A549 (cell line): ENCODE results near the gene DHX35. TPM values are rescaled to one million over a fixed set of nuclear protein-coding genes. Genes with fewer than 3 reads are reported as not detected.
A peak's percentile ranks its signal among the peaks of the same experiment; 100 is the strongest.

Experiments
- ATAC-seq, 2 experiments: fragments of 200-7000 bp in 1 of 2; fragments of >200 bp in 1 of 2; cut with Nextera tagmentation in 1 of 2; cut with Tn5 transposase in 1 of 2; 3 replicates each; pipeline versions ENCODE4 v1.8.0 to v1.9.1; 2018 to 2020; ENCODE audit warnings: mild to moderate bottlenecking in 1 of 2, moderate library complexity in 1 of 2
- CTCF ChIA-PET: fragments of 300-600 bp; sonication (Branson Sonifier 250); formaldehyde crosslinking; extraction: SDS; loops from one replicate; lab custom pipeline; 2021; ENCODE audit warnings: antibody characterized with exemption, inconsistent platforms; lab: Yijun Ruan, JAX
- POLR2A ChIA-PET: fragments of 350-600 bp; formaldehyde crosslinking; extraction: SDS; loops from one replicate; lab custom pipeline; 2021; ENCODE audit warnings: antibody characterized with exemption, inconsistent platforms; lab: Yijun Ruan, JAX
- DNase-seq, 2 experiments: peaks; one replicate each; pipeline versions ENCODE4 v3.0.0 to v3.0.0-alpha.2; 2011 to 2016; ENCODE audit warnings: low read depth in 1 of 2, low spot score in 1 of 2
- FAIRE-seq: peaks from 2 replicates; lab custom pipeline; 2011; peaks lifted over from hg19 to GRCh38; lab: Jason Lieb, UNC
- H3K27ac ChIP-seq, 2 experiments: fragments of >200 bp; sonication (Bioruptor Twin); formaldehyde crosslinking; 3 replicates each; pipeline ENCODE4 v1.5.1; 2016 to 2017
- H3K4me1 ChIP-seq: fragments of >200 bp; sonication (Bioruptor Twin); formaldehyde crosslinking; 3 replicates; pipeline ENCODE4 v1.6.1; 2016
- H3K4me2 ChIP-seq: fragments of >200 bp; sonication (Bioruptor Twin); formaldehyde crosslinking; 3 replicates; pipeline ENCODE4 v1.6.1; 2016
- H3K4me3 ChIP-seq: fragments of >200 bp; sonication (Bioruptor Twin); formaldehyde crosslinking; 3 replicates; pipeline ENCODE4 v1.5.1; 2016
- H3K9me3 ChIP-seq: fragments of >200 bp; sonication (Bioruptor Twin); formaldehyde crosslinking; 3 replicates; pipeline ENCODE4 v1.6.1; 2016
- BHLHE40 ChIP-seq: IDR thresholded peaks from 2 replicates; pipeline ENCODE4 v1.6.1; 2012; ENCODE audit warnings: low read depth, low read length, inconsistent platforms
- CBX8 ChIP-seq: fragments of 200-600 bp; sonication (generic); IDR thresholded peaks from 2 replicates; pipeline ENCODE4 v1.6.1; 2016
- ELK1 ChIP-seq: fragments of 150-350 bp; IDR thresholded peaks from 2 replicates; pipeline ENCODE4 v1.6.1; 2014; ENCODE audit warnings: low read depth, mild to moderate bottlenecking, low read length
- EP300 ChIP-seq, 2 experiments: fragments of >200 bp; sonication (Bioruptor Twin); formaldehyde crosslinking; IDR thresholded peaks; 2 replicates in 1 of 2; 3 replicates in 1 of 2; pipeline ENCODE4 v1.6.1; 2016 to 2017
- HDAC2 ChIP-seq: fragments of 200-600 bp; sonication (generic); IDR thresholded peaks from 2 replicates; pipeline ENCODE4 v1.6.1; 2016
- HOXB13 ChIP-seq: fragments of 250-450 bp; sonication (Bioruptor Pico); IDR thresholded peaks from 2 replicates; pipeline ENCODE4 v1.5.0; 2020; ENCODE audit warnings: low read depth, mild to moderate bottlenecking, moderate library complexity
- HOXB5 ChIP-seq: fragments of 250-450 bp; sonication (Bioruptor Pico); IDR thresholded peaks from 2 replicates; pipeline ENCODE4 v1.5.0; 2020; ENCODE audit warnings: mild to moderate bottlenecking, moderate library complexity
- KDM1A ChIP-seq: fragments of 200-600 bp; sonication (generic); IDR thresholded peaks from 2 replicates; pipeline ENCODE4 v1.6.1; 2016; ENCODE audit warnings: low read depth, mild to moderate bottlenecking
- MAFK ChIP-seq: fragments of 450-650 bp; IDR thresholded peaks from 2 replicates; pipeline ENCODE4 v1.6.1; 2014; ENCODE audit not compliant: partially characterized antibody
- MAX ChIP-seq: IDR thresholded peaks from 2 replicates; pipeline ENCODE4 v1.6.1; 2012
- NFE2L2 ChIP-seq: fragments of 150-350 bp; conservative IDR thresholded peaks from 2 replicates; pipeline ENCODE4 v1.6.1; 2014; ENCODE audit warnings: low read length
- NR3C1 ChIP-seq: fragments of >200 bp; sonication (Bioruptor Twin); formaldehyde crosslinking; IDR thresholded peaks from 3 replicates; pipeline ENCODE4 v1.6.1; 2017
- POLR2AphosphoS2 ChIP-seq: conservative IDR thresholded peaks from 2 replicates; pipeline ENCODE4 v1.6.1; 2012; ENCODE audit warnings: low read length, improper control_type of control experiment, inconsistent platforms
- RFX5 ChIP-seq: fragments of 450-650 bp; IDR thresholded peaks from 2 replicates; pipeline ENCODE4 v1.7.1; 2014; ENCODE audit warnings: antibody characterized with exemption, mild to moderate bottlenecking, moderate library complexity
- SMC3 ChIP-seq: fragments of >200 bp; sonication (Bioruptor Twin); formaldehyde crosslinking; IDR thresholded peaks from 3 replicates; pipeline ENCODE4 v1.6.1; 2018; ENCODE audit warnings: inconsistent platforms
- ZC3H11A ChIP-seq: fragments of 450-650 bp; IDR thresholded peaks from 2 replicates; pipeline ENCODE4 v1.6.1; 2014; ENCODE audit warnings: antibody characterized with exemption, mild to moderate bottlenecking
- WGBS: methylation state at CpG from one replicate; pipeline ENCODE4 v1.1.6; 2017; ENCODE audit errors: missing lambda C conversion rate; 5-methylcytosine and 5-hydroxymethylcytosine counted together
- polyA plus RNA-seq, 4 experiments: library from polyadenylated mRNA; depleted of rRNA in 3 of 4; stranded (reverse); fragments of >200 nt; fragmentation: RNase III in 1 of 4; extraction: RNeasy Plus Mini Kit Qiagen cat#74134 plus additional on column Dnase treatment in 1 of 4; gene quantifications; 2 replicates in 3 of 4; 3 replicates in 1 of 4; pipeline ENCODE4 v1.2.3, GENCODE V29; 2011 to 2017
- TF ChIP-seq, protein P1 (sequence below): IDR thresholded peaks from 2 replicates; pipeline ENCODE4 v1.6.1; 2012

Gene DHX35
- polyA plus RNA-seq, 2 of the 4 experiments (the other 2 are of a cell fraction), result 7.7 to 13.8 TPM

DNA sequence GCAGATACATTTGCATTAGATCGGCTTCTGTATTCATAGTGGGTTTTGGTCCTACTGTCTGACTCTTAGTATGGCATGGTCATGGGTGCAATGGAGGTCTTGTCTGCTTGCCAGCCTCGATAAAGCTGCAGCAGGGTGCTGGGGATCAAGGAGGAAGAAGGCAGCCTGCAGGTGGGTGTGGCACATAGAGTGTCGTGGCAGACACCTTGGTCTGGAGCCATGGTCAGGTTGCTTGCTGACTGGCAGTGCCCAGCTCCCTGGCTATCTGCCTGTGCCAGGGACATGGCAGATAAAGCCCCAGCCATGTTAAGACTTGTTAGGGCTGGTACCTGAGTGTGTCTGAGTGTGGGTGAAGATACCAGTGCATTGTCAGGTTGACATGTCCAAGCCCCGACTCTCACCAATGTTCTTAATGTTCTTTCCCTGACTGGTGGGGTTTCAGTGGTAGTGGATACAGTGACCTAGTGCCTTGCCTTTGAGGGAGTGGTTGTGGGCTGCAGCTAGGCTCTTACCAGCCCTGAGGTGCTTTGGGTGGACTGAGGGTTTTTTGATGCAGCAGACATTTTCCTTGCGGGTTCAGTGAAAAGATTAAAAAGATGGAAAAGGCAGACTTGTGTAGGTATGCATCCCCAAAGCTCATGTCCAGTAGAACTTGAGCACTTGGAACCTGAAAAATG lies 34.1 kb upstream of the DHX35 start:
- ChIA-PET POLR2A (interaction anchor here (1.1 to 3.6 kb wide), 2 partner anchors 34 to 180 kb away, joined by 6 to 34 read pairs; partner anchors contain the start of gene DHX35), CTCF (interaction anchor here (0.7 to 3.4 kb wide), 4 partner anchors 15 to 121 kb away, joined by 3 to 18 read pairs (median 10); partner anchors contain the start of gene DHX35)
- peaks cover 43% of the 10 kb centered on the region; the same call in 2 of the 3 replicates for H3K4me1 ChIP-seq
- H3K4me2 ChIP-seq, result peak overlapping the region; percentile 83
- 40% methylated on average over 5 of the region's 5 CpGs for WGBS
- H3K4me3 ChIP-seq, result peak overlapping the region; percentile 94
- no peak for FAIRE-seq
- ATAC-seq, result no peak
- TF ChIP-seq EP300 (IDR thresholded peaks at IDR 0.05), result no peak
- no peak for TF ChIP-seq ELK1
- TF ChIP-seq SMC3, result no peak
- no peak for TF ChIP-seq MAX
- TF ChIP-seq, all 56 proteins: peak for 0
- DNase-seq, result peak in 1 of 2 experiments; percentile 24
- Histone ChIP-seq H3K9me3 (no peaks in the 10 kb centered on the region), H3K27ac (peak overlapping the region; percentile 80 to 93)

DNA sequence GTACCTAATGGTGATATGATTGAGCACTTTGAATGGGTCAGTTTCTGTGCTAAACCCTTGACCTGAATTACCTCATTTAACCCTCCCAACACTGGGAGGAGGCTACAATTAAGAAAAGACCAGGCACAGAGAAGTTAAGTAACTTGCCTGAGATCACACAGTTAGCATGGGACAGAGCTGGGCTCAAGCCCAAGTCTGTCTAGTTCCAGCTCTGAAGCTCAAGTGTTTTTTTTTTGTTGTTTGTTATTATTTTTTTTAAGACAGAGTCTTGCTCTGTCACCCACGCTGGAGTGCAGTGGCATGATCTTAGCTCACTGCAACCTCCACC lies 31.9 kb upstream of the DHX35 start:
- CTCF ChIA-PET, result interaction anchor here (0.8 to 3.4 kb wide), 5 partner anchors 8 to 204 kb away, joined by 3 to 18 read pairs (median 5); no protein-coding TSS in a partner anchor
- TF ChIP-seq, protein P1, sequence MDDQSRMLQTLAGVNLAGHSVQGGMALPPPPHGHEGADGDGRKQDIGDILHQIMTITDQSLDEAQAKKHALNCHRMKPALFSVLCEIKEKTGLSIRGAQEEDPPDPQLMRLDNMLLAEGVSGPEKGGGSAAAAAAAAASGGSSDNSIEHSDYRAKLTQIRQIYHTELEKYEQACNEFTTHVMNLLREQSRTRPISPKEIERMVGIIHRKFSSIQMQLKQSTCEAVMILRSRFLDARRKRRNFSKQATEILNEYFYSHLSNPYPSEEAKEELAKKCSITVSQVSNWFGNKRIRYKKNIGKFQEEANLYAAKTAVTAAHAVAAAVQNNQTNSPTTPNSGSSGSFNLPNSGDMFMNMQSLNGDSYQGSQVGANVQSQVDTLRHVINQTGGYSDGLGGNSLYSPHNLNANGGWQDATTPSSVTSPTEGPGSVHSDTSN, result no peak
- no peak for TF ChIP-seq MAFK
- TF ChIP-seq CBX8, result no peak
- TF ChIP-seq NFE2L2, result no peak
- TF ChIP-seq RFX5, result no peak
- TF ChIP-seq, all 56 proteins: peak for 0
- FAIRE-seq (no peak), DNase-seq (no peak), ATAC-seq (no peak)
- Histone ChIP-seq H3K4me3 (no peak overlapping the region), H3K27ac (no peak overlapping the region), H3K4me1 (peaks cover 57% of the 10 kb centered on the region), H3K9me3 (no peaks in the 10 kb centered on the region), H3K4me2 (peak overlapping the region; percentile 83; the same call in 2 of the 3 replicates)
- POLR2A ChIA-PET, result no interaction called here
- WGBS, result 83% methylated on average over 1 of the region's 1 CpG

GRCh38 chr20:38931984-38932383 lies 30.2 kb upstream of the DHX35 start:
- H3K4me2 ChIP-seq, result no peak overlapping the region
- H3K9me3 ChIP-seq, result no peaks in the 10 kb centered on the region
- ChIA-PET CTCF (interaction anchor here (1.1 to 1.4 kb wide), 3 partner anchors 9 to 118 kb away, joined by 3 to 6 read pairs (median 5); no protein-coding TSS in a partner anchor), POLR2A (interaction anchor here (1.2 kb wide), 1 partner anchor 31 kb away, joined by 6 read pairs; the partner anchor contains the start of gene DHX35)
- ATAC-seq (no peak), DNase-seq (no peak), FAIRE-seq (no peak)
- no peak overlapping the region for H3K4me3 ChIP-seq
- H3K27ac ChIP-seq, result peak overlapping the region in 1 of 2 experiments; percentile 7; a peak in 1 of 6 replicates
- WGBS, result 95% methylated on average over 4 of the region's 4 CpGs
- peaks cover 64% of the 10 kb centered on the region for H3K4me1 ChIP-seq
- TF ChIP-seq ELK1, result no peak
- TF ChIP-seq HOXB5 (CRISPR knock-in tag), result no peak
- no peak for TF ChIP-seq HDAC2
- TF ChIP-seq KDM1A, result no peak
- no peak for TF ChIP-seq HOXB13 (CRISPR knock-in tag)
- TF ChIP-seq ZC3H11A, result no peak
- no peak for TF ChIP-seq BHLHE40
- TF ChIP-seq RFX5, result no peak
- TF ChIP-seq NR3C1, result no peak
- no peak for TF ChIP-seq POLR2AphosphoS2
- no peak for TF ChIP-seq CBX8
